Ishikawa (cell line): ENCODE results near the gene SLC2A1.

Experiments
- NFIC ChIP-seq: IDR thresholded peaks from 2 replicates; pipeline ENCODE4 v1.6.1; 2012
- RAD21 ChIP-seq: IDR thresholded peaks from 2 replicates; pipeline ENCODE4 v1.6.1; 2012; ENCODE audit warnings: low read depth
- REST ChIP-seq: IDR thresholded peaks from 2 replicates; pipeline ENCODE4 v1.6.1; 2012; ENCODE audit warnings: low read depth, mild to moderate bottlenecking
- TAF1 ChIP-seq: IDR thresholded peaks from 2 replicates; pipeline ENCODE4 v1.6.1; 2012; ENCODE audit warnings: low read depth, mild to moderate bottlenecking
- TCF12 ChIP-seq: IDR thresholded peaks from 2 replicates; pipeline ENCODE4 v1.6.1; 2012; ENCODE audit warnings: low read depth
- YY1 ChIP-seq: IDR thresholded peaks from 2 replicates; pipeline ENCODE4 v1.6.1; 2012; ENCODE audit warnings: low read depth
- TF ChIP-seq, protein P1 (sequence below): IDR thresholded peaks from 2 replicates; pipeline ENCODE4 v1.6.1; 2012
- TF ChIP-seq, protein P2 (sequence below): IDR thresholded peaks from 2 replicates; pipeline ENCODE4 v1.6.1; 2012

DNA sequence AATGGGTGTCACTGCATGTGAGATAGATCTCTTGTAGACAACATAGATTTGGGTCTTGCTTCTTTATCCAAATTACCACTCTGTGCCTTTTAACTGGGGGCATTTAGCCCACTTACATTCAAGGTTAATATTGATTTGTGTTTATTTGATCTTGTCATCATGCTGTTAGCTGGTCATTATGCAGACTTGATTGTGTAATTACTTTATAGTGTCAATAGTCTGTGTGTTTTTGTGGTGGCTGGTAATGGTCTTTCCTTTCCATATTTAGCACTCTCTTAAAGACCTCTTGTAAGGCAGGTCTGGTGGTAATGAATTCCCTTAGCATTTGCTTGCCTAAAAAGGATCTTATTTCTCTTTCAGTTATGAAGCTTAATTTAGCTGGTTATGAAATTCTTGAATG lies 82.7 kb downstream of the SLC2A1 start:
- TF ChIP-seq TCF12: no peak
- TF ChIP-seq RAD21: no peak
- TF ChIP-seq, protein P1, sequence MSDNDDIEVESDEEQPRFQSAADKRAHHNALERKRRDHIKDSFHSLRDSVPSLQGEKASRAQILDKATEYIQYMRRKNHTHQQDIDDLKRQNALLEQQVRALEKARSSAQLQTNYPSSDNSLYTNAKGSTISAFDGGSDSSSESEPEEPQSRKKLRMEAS: no peak
- TF ChIP-seq REST: no peak
- no peak for TF ChIP-seq TAF1
- no peak for TF ChIP-seq NFIC
- TF ChIP-seq, protein P2, sequence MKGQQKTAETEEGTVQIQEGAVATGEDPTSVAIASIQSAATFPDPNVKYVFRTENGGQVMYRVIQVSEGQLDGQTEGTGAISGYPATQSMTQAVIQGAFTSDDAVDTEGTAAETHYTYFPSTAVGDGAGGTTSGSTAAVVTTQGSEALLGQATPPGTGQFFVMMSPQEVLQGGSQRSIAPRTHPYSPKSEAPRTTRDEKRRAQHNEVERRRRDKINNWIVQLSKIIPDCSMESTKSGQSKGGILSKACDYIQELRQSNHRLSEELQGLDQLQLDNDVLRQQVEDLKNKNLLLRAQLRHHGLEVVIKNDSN: no peak
- TF ChIP-seq YY1: no peak
